ENCODE data around the gene CCDC7. TPM values are rescaled to one million over a fixed set of nuclear protein-coding genes. Genes with fewer than 3 reads are reported as not detected.
A peak's percentile ranks its signal among the peaks of the same experiment; 100 is the strongest.

CCDC7 gene
- total RNA-seq, 1 experiment from 2014 or later: 6.0 TPM

DNA sequence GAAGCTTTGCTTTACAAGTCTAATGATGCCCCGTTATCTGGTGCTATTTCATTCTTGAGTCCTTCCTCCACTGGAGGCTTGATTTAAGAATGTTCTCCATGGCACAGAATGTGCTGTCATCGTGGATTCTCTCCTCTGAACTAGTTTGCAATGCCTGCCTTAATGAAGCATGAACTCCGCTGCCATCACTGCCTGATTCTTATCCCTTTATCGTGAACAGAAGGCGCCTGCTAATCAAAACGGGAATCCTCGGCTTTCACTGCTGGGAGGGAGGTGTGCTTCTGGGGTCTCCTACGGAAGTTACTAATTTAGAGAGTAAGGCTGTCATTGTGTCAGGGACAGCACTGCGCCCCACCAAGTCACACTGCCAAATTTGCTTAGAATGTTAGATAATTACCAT, 455.9 kb downstream of the CCDC7 start:
- Histone ChIP-seq H3K9me3 (ENCODE audit: control insufficient read depth, insufficient read depth, low read depth, low read length) (no peaks in the 10 kb centered on the region), H3K36me3 (ENCODE audit: control insufficient read depth, insufficient read depth, low read length) (peaks cover 55% of the 10 kb centered on the region), H3K27ac (ENCODE audit: low read length) (no peak overlapping the region; the same call in 1 of the 2 replicates), H3K4me1 (ENCODE audit: control insufficient read depth, insufficient read depth, low read length) (no peaks in the 10 kb centered on the region; the same call in 1 of the 2 replicates), H3K27me3 (ENCODE audit: control insufficient read depth, insufficient read depth, low read length) (no peaks in the 10 kb centered on the region), H3K4me3 (ENCODE audit: low read depth in 2 of 2, low read length in 2 of 2) (no peak overlapping the region)
- intact Hi-C loops (cut with micrococcal nuclease; ENCODE audit: unreplicated experiment) (no loop called here), in situ Hi-C loops (cut with HindIII; ENCODE audit: low pct_unique_long_range_greater_than_20kb, low sequenced_read_pairs) (no loop called here)
- POLR2A ChIA-PET: no interaction called here
- no TSS peak for BruUV-seq (replicated peaks)
- TF ChIP-seq, protein P1, sequence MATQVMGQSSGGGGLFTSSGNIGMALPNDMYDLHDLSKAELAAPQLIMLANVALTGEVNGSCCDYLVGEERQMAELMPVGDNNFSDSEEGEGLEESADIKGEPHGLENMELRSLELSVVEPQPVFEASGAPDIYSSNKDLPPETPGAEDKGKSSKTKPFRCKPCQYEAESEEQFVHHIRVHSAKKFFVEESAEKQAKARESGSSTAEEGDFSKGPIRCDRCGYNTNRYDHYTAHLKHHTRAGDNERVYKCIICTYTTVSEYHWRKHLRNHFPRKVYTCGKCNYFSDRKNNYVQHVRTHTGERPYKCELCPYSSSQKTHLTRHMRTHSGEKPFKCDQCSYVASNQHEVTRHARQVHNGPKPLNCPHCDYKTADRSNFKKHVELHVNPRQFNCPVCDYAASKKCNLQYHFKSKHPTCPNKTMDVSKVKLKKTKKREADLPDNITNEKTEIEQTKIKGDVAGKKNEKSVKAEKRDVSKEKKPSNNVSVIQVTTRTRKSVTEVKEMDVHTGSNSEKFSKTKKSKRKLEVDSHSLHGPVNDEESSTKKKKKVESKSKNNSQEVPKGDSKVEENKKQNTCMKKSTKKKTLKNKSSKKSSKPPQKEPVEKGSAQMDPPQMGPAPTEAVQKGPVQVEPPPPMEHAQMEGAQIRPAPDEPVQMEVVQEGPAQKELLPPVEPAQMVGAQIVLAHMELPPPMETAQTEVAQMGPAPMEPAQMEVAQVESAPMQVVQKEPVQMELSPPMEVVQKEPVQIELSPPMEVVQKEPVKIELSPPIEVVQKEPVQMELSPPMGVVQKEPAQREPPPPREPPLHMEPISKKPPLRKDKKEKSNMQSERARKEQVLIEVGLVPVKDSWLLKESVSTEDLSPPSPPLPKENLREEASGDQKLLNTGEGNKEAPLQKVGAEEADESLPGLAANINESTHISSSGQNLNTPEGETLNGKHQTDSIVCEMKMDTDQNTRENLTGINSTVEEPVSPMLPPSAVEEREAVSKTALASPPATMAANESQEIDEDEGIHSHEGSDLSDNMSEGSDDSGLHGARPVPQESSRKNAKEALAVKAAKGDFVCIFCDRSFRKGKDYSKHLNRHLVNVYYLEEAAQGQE (IDR thresholded peaks at IDR 0.05; ENCODE audit: insufficient read depth in 1 of 2, low read depth in 2 of 2, low read length in 1 of 2): no peak
- TF ChIP-seq SIN3A (IDR thresholded peaks at IDR 0.05; ENCODE audit: borderline replicate concordance, insufficient read depth, low read depth, low read length): no peak
- TF ChIP-seq, protein P2, sequence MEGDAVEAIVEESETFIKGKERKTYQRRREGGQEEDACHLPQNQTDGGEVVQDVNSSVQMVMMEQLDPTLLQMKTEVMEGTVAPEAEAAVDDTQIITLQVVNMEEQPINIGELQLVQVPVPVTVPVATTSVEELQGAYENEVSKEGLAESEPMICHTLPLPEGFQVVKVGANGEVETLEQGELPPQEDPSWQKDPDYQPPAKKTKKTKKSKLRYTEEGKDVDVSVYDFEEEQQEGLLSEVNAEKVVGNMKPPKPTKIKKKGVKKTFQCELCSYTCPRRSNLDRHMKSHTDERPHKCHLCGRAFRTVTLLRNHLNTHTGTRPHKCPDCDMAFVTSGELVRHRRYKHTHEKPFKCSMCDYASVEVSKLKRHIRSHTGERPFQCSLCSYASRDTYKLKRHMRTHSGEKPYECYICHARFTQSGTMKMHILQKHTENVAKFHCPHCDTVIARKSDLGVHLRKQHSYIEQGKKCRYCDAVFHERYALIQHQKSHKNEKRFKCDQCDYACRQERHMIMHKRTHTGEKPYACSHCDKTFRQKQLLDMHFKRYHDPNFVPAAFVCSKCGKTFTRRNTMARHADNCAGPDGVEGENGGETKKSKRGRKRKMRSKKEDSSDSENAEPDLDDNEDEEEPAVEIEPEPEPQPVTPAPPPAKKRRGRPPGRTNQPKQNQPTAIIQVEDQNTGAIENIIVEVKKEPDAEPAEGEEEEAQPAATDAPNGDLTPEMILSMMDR (IDR thresholded peaks at IDR 0.05): no peak
- TF ChIP-seq POLR2AphosphoS5 (IDR thresholded peaks at IDR 0.05; ENCODE audit: low read depth, low read length): no peak
- no peak for TF ChIP-seq TCF7L2 (IDR thresholded peaks at IDR 0.05; ENCODE audit: low read depth, low read length)
- ATAC-seq (no peak), DNase-seq (ENCODE audit: low read depth, low spot score) (no peak)
- CTCF ChIA-PET: no interaction called here

DNA sequence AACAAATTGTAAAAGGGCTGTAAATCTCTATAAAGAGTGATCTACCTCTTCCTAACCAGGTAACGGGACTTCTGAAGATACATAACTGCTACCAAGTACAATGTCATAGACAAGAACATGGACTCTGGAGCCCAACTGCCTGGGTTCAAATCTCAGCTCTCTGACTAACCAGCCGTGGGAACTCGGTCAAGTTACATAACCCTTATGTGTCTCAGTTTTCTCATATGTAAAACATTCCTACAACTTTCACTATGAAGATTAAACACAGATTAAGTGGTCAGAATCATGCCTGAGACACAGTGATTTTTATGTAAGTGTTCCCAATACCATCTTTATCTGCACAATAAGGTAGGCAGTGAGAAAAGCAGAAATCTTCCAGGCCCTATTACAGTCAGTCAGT, 459.5 kb downstream of the CCDC7 start:
- ChIA-PET POLR2A (no interaction called here), CTCF (no interaction called here)
- peak overlapping the region; percentile 23; the same call in 1 of the 2 replicates for H3K27ac ChIP-seq (ENCODE audit: low read length)
- DNase-seq (ENCODE audit: low read depth, low spot score): no peak
- no TSS peak for BruUV-seq (replicated peaks)
- intact Hi-C loops (cut with micrococcal nuclease; ENCODE audit: unreplicated experiment) (no loop called here), in situ Hi-C loops (cut with HindIII; ENCODE audit: low pct_unique_long_range_greater_than_20kb, low sequenced_read_pairs) (no loop called here)
- ATAC-seq: no peak
- no peaks in the 10 kb centered on the region for H3K9me3 ChIP-seq (ENCODE audit: control insufficient read depth, insufficient read depth, low read depth, low read length)
- H3K4me3 ChIP-seq (ENCODE audit: low read depth in 2 of 2, low read length in 2 of 2): no peak overlapping the region
- peaks cover 50% of the 10 kb centered on the region for H3K36me3 ChIP-seq (ENCODE audit: control insufficient read depth, insufficient read depth, low read length)
- H3K27me3 ChIP-seq (ENCODE audit: control insufficient read depth, insufficient read depth, low read length): no peaks in the 10 kb centered on the region
- no peak for TF ChIP-seq SIN3A (IDR thresholded peaks at IDR 0.05; ENCODE audit: borderline replicate concordance, insufficient read depth, low read depth, low read length)
- TF ChIP-seq, protein P2 (IDR thresholded peaks at IDR 0.05): no peak
- TF ChIP-seq, protein P1 (IDR thresholded peaks at IDR 0.05; ENCODE audit: insufficient read depth in 1 of 2, low read depth in 2 of 2, low read length in 1 of 2): no peak
- TF ChIP-seq TCF7L2 (IDR thresholded peaks at IDR 0.05; ENCODE audit: low read depth, low read length): no peak
- no peak for TF ChIP-seq POLR2AphosphoS5 (IDR thresholded peaks at IDR 0.05; ENCODE audit: low read depth, low read length)
- no peaks in the 10 kb centered on the region; the same call in 1 of the 2 replicates for H3K4me1 ChIP-seq (ENCODE audit: control insufficient read depth, insufficient read depth, low read length)
